ENCODE data around the gene FHOD3.

- no peak for TF ChIP-seq ZFP36 (IDR thresholded peaks at IDR 0.05; ENCODE audit: low read depth, low read length, partially characterized antibody)
- TF ChIP-seq GTF2F1 (IDR thresholded peaks at IDR 0.05; ENCODE audit: low read depth, low read length) = no peak
- TF ChIP-seq CTCF (IDR thresholded peaks at IDR 0.05 in 2 of 3, conservative IDR thresholded peaks at IDR 0.05 in 1 of 3; ENCODE audit: insufficient read depth in 2 of 3, low read depth in 1 of 3, low read length in 3 of 3) = no peak
- no peak for TF ChIP-seq HMG20A (CRISPR knock-in tag; conservative IDR thresholded peaks at IDR 0.05)
- TF ChIP-seq GATA2 (CRISPR knock-in tag; IDR thresholded peaks at IDR 0.05) = no peak
- no peak for TF ChIP-seq ZNF740 (CRISPR knock-in tag; IDR thresholded peaks at IDR 0.05)
- TF ChIP-seq ZNF740 (tag; IDR thresholded peaks at IDR 0.05) = no peak
Observed at GRCh38 chr18:36821681-36822080, 524.2 kb downstream of the FHOD3 start.

All from K562 (cell line).